Measurements from ENCODE around the gene OR1S2. TPM values are rescaled to one million over a fixed set of nuclear protein-coding genes. Genes with fewer than 3 reads are reported as not detected.

Gene OR1S2
- total RNA-seq, 4 donors from 2014 or later = not detected

- TF ChIP-seq, protein P1, sequence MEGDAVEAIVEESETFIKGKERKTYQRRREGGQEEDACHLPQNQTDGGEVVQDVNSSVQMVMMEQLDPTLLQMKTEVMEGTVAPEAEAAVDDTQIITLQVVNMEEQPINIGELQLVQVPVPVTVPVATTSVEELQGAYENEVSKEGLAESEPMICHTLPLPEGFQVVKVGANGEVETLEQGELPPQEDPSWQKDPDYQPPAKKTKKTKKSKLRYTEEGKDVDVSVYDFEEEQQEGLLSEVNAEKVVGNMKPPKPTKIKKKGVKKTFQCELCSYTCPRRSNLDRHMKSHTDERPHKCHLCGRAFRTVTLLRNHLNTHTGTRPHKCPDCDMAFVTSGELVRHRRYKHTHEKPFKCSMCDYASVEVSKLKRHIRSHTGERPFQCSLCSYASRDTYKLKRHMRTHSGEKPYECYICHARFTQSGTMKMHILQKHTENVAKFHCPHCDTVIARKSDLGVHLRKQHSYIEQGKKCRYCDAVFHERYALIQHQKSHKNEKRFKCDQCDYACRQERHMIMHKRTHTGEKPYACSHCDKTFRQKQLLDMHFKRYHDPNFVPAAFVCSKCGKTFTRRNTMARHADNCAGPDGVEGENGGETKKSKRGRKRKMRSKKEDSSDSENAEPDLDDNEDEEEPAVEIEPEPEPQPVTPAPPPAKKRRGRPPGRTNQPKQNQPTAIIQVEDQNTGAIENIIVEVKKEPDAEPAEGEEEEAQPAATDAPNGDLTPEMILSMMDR (IDR thresholded peaks at IDR 0.05) = no peak
- DNase-seq (ENCODE audit: low spot score) = no peak
- no peak for ATAC-seq (ENCODE audit: low FRiP score)
Observed at GRCh38 chr11:58177409-58178054, 26.4 kb downstream of the OR1S2 start.

- TF ChIP-seq, protein P1 (IDR thresholded peaks at IDR 0.05) = no peak
- DNase-seq (ENCODE audit: low spot score) (no peak), ATAC-seq (ENCODE audit: low FRiP score) (no peak)
Observed at GRCh38 chr11:58165504-58166106, 38.3 kb downstream of the OR1S2 start.

DNA sequence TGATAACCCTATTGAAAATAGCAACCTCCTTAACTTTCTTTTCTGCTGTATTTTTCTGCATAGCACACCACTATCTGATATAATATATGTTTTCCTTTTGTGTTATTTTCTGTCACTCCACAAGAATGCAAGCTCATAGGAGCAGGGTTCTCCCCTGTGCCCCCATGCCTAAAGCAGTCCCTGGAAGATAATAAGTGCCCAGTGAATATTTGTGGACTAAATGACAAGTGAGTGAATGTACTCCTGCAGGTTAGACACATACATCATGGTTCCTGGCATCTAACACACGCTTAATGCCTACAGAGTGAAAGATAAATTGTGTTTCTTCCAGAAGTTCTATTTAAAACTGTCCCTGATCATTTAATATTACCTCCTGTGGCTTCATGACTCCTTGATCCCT, 39.0 kb downstream of the OR1S2 start:
- no peak for DNase-seq (ENCODE audit: low spot score)
- TF ChIP-seq, protein P1 (IDR thresholded peaks at IDR 0.05) = no peak
- ATAC-seq (ENCODE audit: low FRiP score) = no peak

GRCh38 chr11:58164389-58164788, 39.6 kb downstream of the OR1S2 start:
- TF ChIP-seq, protein P1 (IDR thresholded peaks at IDR 0.05) = no peak
- ATAC-seq (ENCODE audit: low FRiP score) (no peak), DNase-seq (ENCODE audit: low spot score) (no peak)

Other genes starting within 250 kb of the OR1S2 start
- gene OR9Q1, start 180.3 kb downstream of the OR1S2 start, total RNA-seq = not detected
- gene OR6Q1, start 173.2 kb downstream of the OR1S2 start, total RNA-seq = not detected
- not detected for gene OR9I1, start 78.6 kb downstream of the OR1S2 start, total RNA-seq
- gene OR9Q2, start 15.1 kb downstream of the OR1S2 start, total RNA-seq = not detected
- gene OR1S1, start 8.6 kb upstream of the OR1S2 start, total RNA-seq = not detected
- not detected for gene OR10Q1, start 24.8 kb upstream of the OR1S2 start, total RNA-seq
- gene OR10W1, start 64.1 kb upstream of the OR1S2 start, total RNA-seq = not detected
- not detected for gene OR5B17, start 154.9 kb upstream of the OR1S2 start, total RNA-seq
- not detected for gene OR5B3, start 202.7 kb upstream of the OR1S2 start, total RNA-seq
- not detected for gene OR5B2, start 224.0 kb upstream of the OR1S2 start, total RNA-seq
- not detected for gene OR5B12, start 238.1 kb upstream of the OR1S2 start, total RNA-seq